HL-60/S4 treated with phorbol 12-myristate 13-acetate at 8.2 ng/mL for 4 days and 3 days (cell line): ENCODE results near the gene CAPS.

Experiments
- in situ Hi-C: fragments of 300-500 bp; cut with MboI; formaldehyde crosslinking; loops from 2 replicates; pipeline ENCODE4 v1.15.0; 2022; ENCODE audit warnings: low sequenced_read_pairs

CAPS gene

DNA sequence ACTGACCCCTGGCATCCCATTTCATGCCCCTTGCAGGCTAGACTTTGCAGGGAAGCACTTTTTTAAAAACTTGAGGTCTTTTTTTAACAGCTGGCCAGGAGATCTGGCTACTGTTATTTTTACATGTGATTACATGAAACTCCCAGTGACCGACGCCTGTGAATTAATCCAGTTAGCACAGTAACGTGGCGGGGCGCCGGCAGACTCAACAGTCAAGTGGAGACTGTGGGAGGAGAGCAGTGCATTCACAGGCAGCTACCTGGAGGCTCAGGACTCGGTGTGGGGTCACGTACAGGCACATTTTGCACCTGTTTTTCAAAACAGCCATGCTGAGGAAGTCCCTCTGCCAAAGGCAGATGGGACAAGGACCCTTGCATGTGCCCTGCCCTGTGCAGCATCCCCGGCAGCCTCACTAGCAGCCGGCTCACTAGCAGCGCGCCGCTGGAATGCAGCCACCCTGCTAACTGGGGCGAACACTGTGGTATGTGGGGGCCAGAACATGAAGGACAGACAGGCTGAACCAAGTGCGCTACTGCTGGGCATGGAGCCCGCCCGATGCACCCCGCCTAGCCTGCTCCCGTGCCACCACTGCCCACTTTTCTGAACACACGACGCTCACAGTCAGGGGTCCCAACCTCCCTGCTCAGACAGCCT, 18.7 kb downstream of the CAPS start:
- in situ Hi-C loops, result no loop called here

DNA sequence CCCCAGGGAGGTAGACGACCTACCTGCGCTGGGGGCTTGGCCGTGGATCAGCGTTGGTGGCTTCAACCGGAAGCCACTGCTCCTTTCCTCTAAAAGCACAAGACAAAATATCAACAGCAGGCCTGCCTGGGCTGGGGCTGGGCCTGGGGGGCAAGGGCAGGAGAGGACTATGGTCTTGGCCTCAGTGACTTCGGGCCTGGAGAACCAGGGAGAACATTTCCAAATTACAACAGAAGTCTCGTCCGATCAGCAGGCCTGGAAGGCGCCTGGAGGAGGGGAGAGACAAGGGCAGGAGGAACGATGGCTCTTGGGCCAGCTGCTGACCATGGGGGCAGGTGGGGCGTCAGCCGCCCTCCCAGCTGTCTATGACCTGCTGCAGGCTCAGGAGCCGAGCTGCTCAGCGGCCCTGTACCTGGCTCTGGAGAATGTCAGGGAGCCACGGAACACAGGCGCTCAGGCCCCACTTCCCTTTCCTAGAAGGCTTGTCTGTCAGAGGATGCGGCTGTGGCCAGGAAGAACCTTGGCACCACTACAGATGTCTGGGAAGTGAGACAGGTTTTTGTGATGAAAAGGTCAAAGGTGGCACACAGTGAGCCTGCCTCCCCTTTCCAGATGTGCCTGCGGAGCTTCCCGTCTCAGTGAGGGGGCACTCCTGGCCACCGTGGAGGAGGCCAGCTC, 19.5 kb downstream of the CAPS start:
- in situ Hi-C loops, result no loop called here

DNA sequence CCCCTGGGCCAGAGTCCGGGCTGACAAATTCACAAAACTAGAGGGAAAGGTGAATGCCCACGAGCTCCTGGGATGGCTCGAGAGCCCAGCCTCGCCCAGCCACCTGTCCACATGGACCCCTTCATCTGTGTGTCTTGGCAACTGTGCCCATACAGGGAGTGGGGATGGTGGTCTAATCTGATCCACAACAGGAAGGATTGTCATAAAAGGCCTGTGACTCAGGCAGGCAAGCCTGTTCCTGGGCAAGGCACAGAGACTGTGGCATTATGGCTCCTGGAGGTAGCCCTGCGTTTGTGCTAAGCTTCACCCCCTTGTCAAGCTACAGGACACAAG, 20.0 kb downstream of the CAPS start:
- in situ Hi-C loops, result no loop called here

DNA sequence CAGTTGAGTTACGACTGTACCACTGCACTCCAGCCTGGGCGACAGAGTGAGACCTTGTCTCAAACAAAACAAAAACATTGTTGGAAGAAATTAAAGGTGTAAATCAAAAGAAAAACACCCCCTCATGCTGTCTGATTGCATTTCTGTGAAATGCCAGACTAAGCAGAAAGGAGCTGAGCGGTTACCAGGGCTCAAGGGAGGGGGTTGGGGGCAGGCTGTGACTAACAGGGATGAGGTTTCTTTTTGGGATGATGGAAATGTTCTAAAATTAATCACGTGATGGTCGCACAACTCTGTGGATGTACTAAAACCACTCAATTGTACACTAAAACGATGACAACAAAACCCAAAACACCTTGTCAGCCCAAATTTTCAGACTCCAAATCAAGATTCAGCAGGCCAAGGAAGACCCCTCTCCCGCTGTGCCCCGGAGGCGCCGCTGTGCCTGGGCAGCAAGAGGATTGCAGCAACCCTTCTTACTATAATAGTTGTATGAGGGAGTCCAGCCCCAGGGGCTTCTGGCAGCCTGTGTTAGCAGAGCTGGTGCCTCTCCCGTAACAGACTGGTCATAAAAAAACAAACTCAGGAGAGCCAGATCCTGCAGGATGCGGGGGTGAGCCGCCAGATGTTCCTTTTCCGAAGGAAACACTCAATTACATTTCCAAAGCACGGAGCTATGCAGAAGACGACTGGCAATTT, 20.9 kb downstream of the CAPS start:
- in situ Hi-C loops, result no loop called here

DNA sequence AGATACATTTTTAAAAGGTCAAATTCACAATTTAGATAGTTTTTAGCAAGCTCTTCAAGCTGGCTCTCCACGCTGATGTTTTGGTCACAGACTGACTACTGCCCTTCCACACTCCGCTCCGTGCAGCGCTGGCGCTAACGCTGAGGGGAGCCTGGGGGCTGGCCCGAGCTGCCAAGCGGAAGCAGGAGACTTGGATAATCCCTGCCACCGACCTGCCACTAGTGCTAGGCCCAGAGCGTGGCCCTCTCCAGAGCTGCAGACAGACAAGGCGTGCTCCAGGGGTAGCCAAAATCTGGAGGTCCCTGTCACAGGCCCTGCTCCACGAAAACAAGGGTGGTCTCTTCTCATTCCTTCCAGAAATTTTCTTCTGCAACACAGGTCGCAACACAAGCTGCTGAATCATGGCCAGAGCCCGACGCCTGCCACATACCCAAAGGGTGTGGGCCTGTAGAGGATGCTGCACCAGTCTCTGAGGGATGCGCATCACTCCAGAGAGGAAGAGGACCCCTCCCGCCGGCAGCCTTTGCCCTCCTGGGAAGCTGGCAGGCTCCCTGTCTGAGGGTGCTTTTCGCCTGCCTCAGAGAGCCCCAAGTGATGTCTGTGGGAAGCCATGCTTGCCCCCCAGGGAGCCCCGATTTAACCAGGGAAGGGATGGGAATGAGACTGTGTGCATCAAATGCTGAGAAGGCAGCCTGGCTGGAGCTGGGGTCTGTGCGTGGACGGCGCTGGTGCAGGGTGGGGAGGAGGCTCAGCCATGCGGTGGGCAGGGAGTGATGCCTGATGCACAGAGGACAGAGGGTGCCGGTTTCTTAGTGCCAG, 21.6 kb downstream of the CAPS start:
- in situ Hi-C loops, result no loop called here

DNA sequence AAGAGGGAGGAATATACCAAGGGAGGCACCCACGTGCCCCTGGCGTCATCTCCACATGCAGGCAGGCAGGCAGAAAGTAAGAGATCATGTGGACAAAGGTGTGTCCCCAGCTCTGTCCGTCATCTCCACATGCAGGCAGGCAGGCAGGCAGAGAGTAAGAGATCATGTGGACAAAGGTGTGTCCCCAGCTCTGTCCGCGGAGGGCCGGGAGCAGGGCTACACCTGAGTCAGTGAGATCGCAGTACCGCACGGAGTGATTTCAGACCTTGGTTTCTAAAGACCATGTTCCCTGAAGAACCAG, 22.2 kb downstream of the CAPS start:
- in situ Hi-C loops, result no loop called here

- in situ Hi-C loops, result no loop called here
These were observed 23.5 kb downstream of the CAPS start for GRCh38 chr19:5937550-5937949.

- in situ Hi-C loops, result no loop called here
These were observed 26.5 kb downstream of the CAPS start for GRCh38 chr19:5940260-5941208.

DNA sequence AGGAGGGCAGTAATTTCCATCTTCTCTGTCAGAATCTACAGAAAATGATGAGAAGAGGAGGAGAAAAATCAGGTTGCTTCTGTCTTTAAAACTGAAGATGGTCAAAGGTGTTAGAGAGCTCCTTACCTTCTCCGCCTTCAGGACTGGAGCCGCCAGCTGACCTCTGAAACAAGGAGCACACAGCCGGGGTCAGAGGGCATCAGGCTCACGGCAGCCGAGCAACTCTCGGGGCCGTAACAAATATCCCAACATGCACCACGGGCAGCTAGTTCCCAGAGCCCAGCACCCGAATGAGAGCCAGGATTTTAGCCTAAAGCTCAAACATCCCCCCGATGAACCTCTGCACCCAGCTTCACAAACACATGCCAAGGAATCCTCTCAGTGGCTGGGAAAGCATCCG, 27.6 kb downstream of the CAPS start:
- in situ Hi-C loops, result no loop called here

DNA sequence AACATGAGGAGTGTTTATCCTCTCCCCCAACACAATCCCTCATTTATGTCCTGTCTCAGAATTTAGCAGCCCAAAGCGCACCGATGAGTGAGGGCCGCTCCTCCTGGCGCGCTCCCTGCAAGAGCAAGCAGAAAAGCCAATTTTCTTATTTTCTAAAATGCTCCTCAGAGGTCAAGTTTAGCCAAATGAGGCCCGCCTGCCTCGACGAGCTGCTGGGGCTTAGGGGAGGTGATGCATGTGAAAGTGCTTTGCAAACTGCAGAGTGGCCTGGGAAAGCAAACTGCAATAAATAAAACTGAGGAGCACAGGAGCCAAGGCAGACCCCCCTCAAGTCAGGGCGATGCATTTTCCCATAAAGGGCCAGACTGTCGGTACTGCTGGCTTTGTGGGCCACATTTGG, 29.0 kb downstream of the CAPS start:
- in situ Hi-C loops, result no loop called here

DNA sequence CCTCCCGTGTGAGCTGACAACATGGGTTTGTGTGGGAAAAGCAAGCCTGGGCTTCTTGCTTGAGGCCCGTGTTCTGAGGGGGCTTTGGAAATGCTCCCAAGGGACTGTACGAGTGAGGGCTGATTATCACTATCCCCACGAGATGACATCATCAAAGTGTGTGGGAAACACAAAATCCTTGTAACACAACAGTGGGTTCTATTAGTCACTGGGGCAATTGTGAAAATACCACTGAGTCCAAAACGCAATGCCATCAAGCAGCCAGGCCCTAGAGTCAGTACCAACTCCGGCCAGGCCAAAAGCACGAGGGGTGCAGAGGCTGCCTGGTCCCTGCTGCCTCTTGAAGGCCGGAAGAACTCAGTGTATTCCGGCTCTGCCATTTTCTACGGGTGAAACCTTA, 29.6 kb downstream of the CAPS start:
- in situ Hi-C loops, result no loop called here

DNA sequence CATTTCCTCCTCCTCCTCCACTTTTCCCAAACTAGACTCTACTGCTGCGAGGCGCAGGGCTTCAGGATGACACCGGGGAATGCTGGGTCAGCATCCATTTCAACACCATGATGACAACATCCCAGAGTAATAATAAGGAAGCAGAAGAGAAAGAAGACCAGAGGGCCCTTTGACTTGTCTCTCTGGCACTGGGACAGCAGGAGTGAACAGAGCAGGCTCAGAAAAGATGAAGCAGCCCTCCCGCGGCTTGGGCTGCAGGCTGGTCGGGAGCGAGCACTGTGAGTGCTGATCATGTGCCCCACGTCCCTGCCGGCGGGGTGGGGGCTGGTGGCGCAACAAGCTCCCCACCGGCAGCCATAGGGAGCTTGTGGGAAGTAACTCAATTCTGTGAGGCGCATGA, 33.4 kb downstream of the CAPS start:
- in situ Hi-C loops, result no loop called here

DNA sequence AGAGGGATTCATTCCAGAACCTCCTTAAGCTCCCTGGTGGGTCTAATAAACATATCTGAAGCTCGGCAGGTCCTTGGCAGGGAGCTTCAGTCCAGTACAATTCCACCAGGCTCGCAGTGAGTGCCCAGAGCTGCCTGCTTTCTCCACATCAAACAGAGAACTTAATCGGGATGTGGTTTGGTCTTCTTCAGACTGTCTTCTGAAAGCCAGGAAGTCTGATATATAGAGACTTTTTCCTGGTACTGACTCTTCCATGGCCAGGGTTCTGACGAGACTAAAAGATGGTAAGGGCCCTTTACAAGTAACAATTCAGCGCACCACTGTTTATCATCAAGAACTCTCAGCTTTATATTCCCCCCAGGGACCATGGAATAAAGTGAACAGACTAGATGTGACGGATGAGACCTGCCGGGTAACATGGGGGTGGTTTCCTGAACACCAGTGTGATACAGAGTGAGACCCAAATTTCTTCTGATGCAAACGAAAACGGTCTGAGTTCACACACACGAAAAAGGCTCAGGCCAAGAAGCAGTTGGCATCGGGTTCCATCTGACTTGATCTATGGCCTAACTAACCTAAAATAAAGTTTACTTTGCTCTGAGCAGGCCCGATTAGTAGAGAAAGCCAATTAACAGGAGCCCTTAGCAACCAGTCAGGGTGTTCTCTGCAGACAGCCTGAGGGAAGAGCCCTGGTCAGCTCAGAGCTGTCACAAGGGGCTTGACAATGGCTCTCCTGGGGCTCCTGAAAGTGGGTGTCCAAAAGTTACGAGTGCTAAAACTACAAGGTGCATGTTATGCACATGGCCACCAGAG, 34.9 kb downstream of the CAPS start:
- in situ Hi-C loops, result no loop called here

DNA sequence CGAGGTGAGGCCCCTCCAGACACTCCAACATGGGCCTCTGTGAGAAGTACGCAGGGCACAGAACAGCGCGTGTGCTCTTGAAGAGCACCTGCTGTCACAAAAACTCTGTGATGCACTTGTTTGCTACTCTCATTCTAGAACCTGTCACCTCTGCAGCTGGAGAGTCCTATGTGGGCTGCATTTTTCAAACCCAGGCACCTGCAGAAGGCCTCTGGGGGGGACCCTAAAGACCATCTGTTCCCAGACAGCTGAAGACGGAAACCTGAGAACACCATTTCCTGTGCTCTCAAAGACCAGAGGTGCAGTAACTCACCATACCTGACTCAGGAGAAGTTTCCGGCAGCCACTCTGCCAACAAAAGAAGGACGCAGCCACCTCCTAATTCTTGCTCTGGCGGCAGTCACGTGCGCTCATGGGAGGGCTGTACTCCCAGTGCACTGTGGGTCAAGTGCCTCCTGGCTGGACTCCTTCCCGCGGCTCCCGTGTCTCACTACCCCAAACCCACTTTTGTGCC, 35.8 kb downstream of the CAPS start:
- in situ Hi-C loops, result no loop called here

- in situ Hi-C loops, result no loop called here
These were observed 36.7 kb downstream of the CAPS start for GRCh38 chr19:5950741-5951140.

DNA sequence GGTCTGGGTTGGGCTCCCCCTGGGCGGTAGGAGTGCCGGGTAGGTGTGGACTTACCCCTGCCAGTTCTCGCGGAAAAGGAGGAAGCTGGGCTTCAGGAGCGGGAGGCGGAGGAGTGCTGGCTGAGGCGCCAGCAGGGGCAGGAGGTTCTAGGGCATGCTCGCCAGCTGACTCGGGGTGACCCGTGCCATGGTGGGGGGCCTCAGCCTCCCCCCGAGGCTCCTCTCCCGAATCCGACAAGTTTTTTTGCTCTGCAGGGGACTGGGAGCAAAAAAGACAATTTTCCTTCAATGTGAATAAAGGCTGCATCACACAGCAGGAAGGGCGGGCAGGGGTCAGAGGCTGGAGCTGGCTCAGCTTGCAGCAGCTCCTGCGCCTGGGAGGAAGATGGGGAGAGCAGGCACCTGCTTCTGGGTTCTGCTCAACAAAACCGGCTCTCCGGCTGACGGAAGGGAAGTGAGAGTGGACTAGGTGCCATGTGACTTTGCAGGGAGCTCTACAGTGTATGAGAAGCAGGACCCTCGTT, 37.3 kb downstream of the CAPS start:
- in situ Hi-C loops, result no loop called here

DNA sequence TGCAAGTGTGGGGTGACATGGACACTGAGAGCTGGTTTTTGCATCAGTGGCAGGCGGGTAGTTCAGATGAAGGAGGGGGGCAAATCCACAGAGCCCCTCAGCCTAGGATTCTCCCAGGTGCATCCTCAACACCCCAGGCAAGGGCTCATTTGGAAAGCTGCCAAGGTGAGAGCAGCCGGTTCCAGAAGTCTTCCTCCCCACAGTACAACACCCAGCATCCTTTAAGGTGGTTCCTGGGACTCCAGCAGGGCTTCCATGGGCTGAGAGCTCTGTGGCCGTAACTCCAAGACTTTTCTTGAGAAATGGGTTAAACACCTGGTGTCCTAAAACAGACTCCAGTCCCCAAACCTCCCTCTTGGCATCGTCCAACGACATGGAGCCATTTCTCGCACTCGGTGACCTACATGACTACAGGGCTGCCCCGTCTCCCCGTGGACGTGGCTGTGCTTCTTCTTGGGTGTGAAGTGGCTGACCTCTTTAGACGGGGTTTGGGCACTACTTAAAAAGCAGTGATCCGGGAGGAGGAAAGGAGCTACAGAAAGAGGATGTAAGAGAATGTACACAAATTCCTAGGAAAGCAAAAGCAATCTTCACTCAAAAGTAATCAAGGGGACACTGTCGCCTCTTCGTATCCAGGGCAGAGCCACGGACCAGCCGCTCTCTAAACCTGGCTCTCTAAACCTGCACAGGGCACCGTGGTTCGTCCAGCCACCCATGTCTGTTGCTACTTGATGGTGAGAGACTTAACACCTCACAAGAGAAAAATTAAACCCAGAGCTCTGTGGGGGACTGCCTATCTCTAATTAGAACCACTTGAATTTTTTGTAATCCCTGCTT, 38.4 kb downstream of the CAPS start:
- in situ Hi-C loops, result no loop called here

- in situ Hi-C loops, result no loop called here
These were observed 39.1 kb downstream of the CAPS start for GRCh38 chr19:5953030-5953589.
